Activated CD4-positive, alpha-beta memory T cell treated with anti-CD3 and anti-CD28 coated beads, Interleukin-2, amount 10 ng/mL, durations not matched to agents 7 days and 5 days (primary cell): ENCODE measurements around the gene FSTL4. TPM values are rescaled to one million over a fixed set of nuclear protein-coding genes. Genes with fewer than 3 reads are reported as not detected.

ENCODE experiments used
- CTCF ChIA-PET: fragments of 350-600 bp; sonication (Branson Sonifier 250); formaldehyde crosslinking; loops from one replicate; lab custom pipeline; 2021; ENCODE audit warnings: antibody characterized with exemption, inconsistent platforms; lab: Charles Lee
- POLR2A ChIA-PET: fragments of 350-600 bp; sonication (Branson Sonifier 250); formaldehyde crosslinking; loops from one replicate; lab custom pipeline; 2021; ENCODE audit warnings: antibody characterized with exemption; lab: Charles Lee
- DNase-seq: peaks from one replicate; pipeline ENCODE4 v3.0.0-alpha.2; 2020
- H3K27ac Mint-ChIP-seq: one replicate; pipeline ENCODE4 v1.8.0; 2021; ENCODE audit warnings: mild to moderate bottlenecking, mixed read lengths
- H3K27me3 Mint-ChIP-seq: one replicate; pipeline ENCODE4 v1.8.0; 2021; ENCODE audit warnings: mixed read lengths
- H3K36me3 Mint-ChIP-seq: one replicate; pipeline ENCODE4 v1.8.0; 2021; ENCODE audit warnings: low read depth, mixed read lengths
- H3K4me1 Mint-ChIP-seq: one replicate; pipeline ENCODE4 v1.8.0; 2021; ENCODE audit warnings: mixed read lengths
- H3K4me3 Mint-ChIP-seq: one replicate; pipeline ENCODE4 v1.8.0; 2021; ENCODE audit warnings: mild to moderate bottlenecking, mixed read lengths
- H3K9me3 Mint-ChIP-seq: one replicate; pipeline ENCODE4 v1.8.0; 2021; ENCODE audit warnings: mixed read lengths
- total RNA-seq, 2 experiments: library from RNA; stranded (reverse); gene quantifications; one replicate each; pipeline ENCODE4 v1.2.3, GENCODE V29; 2021

The FSTL4 gene
- total RNA-seq, 2 experiments from 2014 or later: not detected

- Mint-ChIP-seq H3K9me3 (no peaks in the 10 kb centered on the region), H3K27me3 (no peaks in the 10 kb centered on the region), H3K27ac (no peak overlapping the region), H3K4me1 (peaks cover 16% of the 10 kb centered on the region), H3K4me3 (no peak overlapping the region), H3K36me3 (no peaks in the 10 kb centered on the region)
- ChIA-PET POLR2A (no interaction called here), CTCF (no interaction called here)
- DNase-seq: no peak
These were observed 277.3 kb downstream of the FSTL4 start for GRCh38 chr5:133334796-133335639.

DNA sequence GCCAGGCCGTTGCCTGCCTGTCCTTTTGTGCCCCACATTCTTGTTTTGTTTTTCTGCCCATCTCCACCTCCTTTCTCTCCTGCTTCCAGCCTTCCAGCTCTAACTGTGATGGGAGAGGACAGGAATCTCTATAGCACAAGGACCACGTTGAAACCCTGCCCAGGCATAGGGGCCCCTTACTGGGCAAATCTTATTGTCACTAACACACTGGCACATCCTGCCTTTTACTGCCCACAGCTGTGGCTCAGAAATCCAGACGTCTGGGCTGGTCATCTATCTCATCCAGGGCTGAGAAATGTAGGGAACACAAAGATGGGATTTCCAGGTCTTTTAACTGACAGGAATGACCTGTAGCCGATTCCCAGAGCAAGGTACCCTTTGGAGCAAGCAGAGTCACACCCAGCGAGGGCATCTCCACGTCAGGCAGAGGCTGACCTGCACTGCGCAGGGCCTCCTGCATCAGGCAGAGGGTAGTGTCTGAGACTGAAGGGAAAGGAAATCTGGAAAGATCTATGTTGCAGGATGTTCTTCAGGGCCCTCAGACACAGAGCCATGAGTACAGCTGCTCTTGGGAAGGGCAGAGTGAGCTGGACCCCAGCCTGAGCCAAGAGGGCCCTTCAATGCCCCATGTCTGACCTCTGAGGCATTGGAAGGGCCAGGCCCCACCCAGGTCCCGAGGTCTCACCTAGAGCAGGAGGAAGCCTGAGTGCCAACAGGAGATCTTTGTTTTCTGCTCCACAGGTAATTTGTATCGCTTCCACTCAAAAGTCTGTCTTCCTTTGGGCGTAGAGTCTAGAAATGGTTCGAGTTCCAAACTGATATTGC lies 278.8 kb downstream of the FSTL4 start:
- Mint-ChIP-seq H3K27ac (no peak overlapping the region), H3K9me3 (no peaks in the 10 kb centered on the region), H3K4me3 (no peak overlapping the region), H3K27me3 (no peaks in the 10 kb centered on the region), H3K4me1 (peaks cover 16% of the 10 kb centered on the region), H3K36me3 (no peaks in the 10 kb centered on the region)
- ChIA-PET POLR2A (no interaction called here), CTCF (no interaction called here)
- no peak for DNase-seq

- no peak overlapping the region for H3K27ac Mint-ChIP-seq
- H3K9me3 Mint-ChIP-seq: no peaks in the 10 kb centered on the region
- peaks cover 16% of the 10 kb centered on the region for H3K4me1 Mint-ChIP-seq
- no peaks in the 10 kb centered on the region for H3K27me3 Mint-ChIP-seq
- no peaks in the 10 kb centered on the region for H3K36me3 Mint-ChIP-seq
- CTCF ChIA-PET: interaction anchor here (1.2 kb wide), 1 partner anchor 202 kb away, joined by 3 read pairs; no protein-coding TSS in a partner anchor
- no peak for DNase-seq
- H3K4me3 Mint-ChIP-seq: no peak overlapping the region
- POLR2A ChIA-PET: no interaction called here
These were observed 279.8 kb downstream of the FSTL4 start for GRCh38 chr5:133332439-133333024.

DNA sequence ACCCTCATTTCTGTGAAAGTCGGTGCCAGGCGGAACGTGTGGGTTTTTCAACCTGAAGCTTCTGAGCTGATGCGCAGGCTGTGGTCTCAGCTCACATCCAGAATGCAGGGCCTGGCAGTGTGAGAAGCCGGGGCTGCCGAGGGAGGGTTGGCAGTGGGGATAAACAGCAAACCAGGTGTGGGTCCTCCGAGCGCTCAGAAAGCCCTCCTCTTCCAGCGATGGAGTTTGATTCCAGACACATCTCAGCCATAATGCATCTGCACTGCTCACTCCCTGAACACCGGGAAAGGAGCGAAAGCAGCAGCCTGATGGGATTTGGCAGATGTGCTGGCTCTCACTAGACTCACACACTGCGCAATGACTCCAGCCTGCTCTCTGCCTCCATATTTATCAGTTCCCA lies 280.4 kb downstream of the FSTL4 start:
- POLR2A ChIA-PET: no interaction called here
- CTCF ChIA-PET: interaction anchor here (1.2 kb wide), 1 partner anchor 201 kb away, joined by 3 read pairs; no protein-coding TSS in a partner anchor
- H3K9me3 Mint-ChIP-seq: no peaks in the 10 kb centered on the region
- H3K4me1 Mint-ChIP-seq: peaks cover 16% of the 10 kb centered on the region
- no peaks in the 10 kb centered on the region for H3K27me3 Mint-ChIP-seq
- H3K27ac Mint-ChIP-seq: no peak overlapping the region
- no peak for DNase-seq
- H3K4me3 Mint-ChIP-seq: no peak overlapping the region
- no peaks in the 10 kb centered on the region for H3K36me3 Mint-ChIP-seq

GRCh38 chr5:133330956-133331355 lies 281.4 kb downstream of the FSTL4 start:
- Mint-ChIP-seq H3K4me3 (no peak overlapping the region), H3K9me3 (no peaks in the 10 kb centered on the region), H3K4me1 (peaks cover 16% of the 10 kb centered on the region), H3K36me3 (no peaks in the 10 kb centered on the region), H3K27me3 (no peaks in the 10 kb centered on the region), H3K27ac (no peak overlapping the region)
- DNase-seq: no peak
- CTCF ChIA-PET: interaction anchor here (1.2 kb wide), 1 partner anchor 200 kb away, joined by 3 read pairs; no protein-coding TSS in a partner anchor
- POLR2A ChIA-PET: no interaction called here

- Mint-ChIP-seq H3K4me1 (peaks cover 15% of the 10 kb centered on the region), H3K27ac (no peak overlapping the region), H3K27me3 (no peaks in the 10 kb centered on the region), H3K4me3 (no peak overlapping the region), H3K36me3 (no peaks in the 10 kb centered on the region), H3K9me3 (no peaks in the 10 kb centered on the region)
- no peak for DNase-seq
- CTCF ChIA-PET: no interaction called here
- POLR2A ChIA-PET: no interaction called here
These were observed 283.5 kb downstream of the FSTL4 start for GRCh38 chr5:133328800-133329199.

DNA sequence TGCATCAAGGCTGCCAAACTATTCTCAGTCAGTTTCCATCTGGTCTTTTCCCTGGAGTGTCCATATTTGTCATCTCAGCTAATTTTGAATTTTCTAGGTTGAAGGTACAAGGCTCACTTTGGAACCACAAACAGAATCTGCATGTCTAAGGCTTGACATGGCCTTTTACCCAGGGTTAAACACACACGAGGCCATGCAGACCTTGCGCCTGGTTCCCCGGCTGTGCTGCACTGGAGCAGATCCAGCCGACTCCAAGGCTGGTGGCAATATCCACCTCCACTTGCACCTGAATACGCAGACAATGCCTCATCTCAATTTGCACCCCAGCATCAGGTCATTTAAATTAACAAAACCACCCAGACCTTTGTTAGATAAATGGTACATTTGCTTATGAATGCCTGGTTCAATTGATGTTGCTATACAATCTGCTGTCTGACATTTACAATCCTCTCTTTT lies 284.4 kb downstream of the FSTL4 start:
- H3K27ac Mint-ChIP-seq: no peak overlapping the region
- no peaks in the 10 kb centered on the region for H3K27me3 Mint-ChIP-seq
- ChIA-PET POLR2A (no interaction called here), CTCF (no interaction called here)
- no peaks in the 10 kb centered on the region for H3K36me3 Mint-ChIP-seq
- H3K9me3 Mint-ChIP-seq: no peaks in the 10 kb centered on the region
- DNase-seq: no peak
- no peak overlapping the region for H3K4me3 Mint-ChIP-seq
- H3K4me1 Mint-ChIP-seq: peaks cover 12% of the 10 kb centered on the region

GRCh38 chr5:133326361-133326760 lies 286.0 kb downstream of the FSTL4 start:
- H3K27ac Mint-ChIP-seq: no peak overlapping the region
- ChIA-PET POLR2A (no interaction called here), CTCF (no interaction called here)
- H3K36me3 Mint-ChIP-seq: no peaks in the 10 kb centered on the region
- H3K9me3 Mint-ChIP-seq: no peaks in the 10 kb centered on the region
- H3K4me3 Mint-ChIP-seq: no peak overlapping the region
- H3K4me1 Mint-ChIP-seq: peaks cover 7% of the 10 kb centered on the region
- no peaks in the 10 kb centered on the region for H3K27me3 Mint-ChIP-seq
- DNase-seq: no peak

DNA sequence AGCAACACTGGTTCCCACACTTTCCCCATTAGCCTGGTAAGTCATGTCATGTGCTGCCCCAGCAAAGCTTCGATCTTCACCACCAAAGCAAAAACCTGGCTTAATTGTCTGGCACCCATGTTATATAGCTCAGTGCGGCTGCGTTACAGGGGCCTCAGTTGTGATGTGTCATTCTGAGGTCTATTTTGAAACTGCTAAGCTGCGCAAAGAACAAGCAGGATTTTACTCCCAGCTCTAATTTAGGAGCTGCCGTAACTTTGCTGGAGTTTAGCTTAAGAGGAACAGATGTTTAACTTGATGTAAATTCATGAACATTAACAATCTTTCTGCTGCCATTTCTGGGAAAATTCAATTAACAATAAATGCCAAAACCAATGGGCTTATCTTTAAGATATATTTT lies 286.5 kb downstream of the FSTL4 start:
- DNase-seq: no peak
- no peaks in the 10 kb centered on the region for H3K36me3 Mint-ChIP-seq
- peaks cover 9% of the 10 kb centered on the region for H3K4me1 Mint-ChIP-seq
- no peaks in the 10 kb centered on the region for H3K27me3 Mint-ChIP-seq
- CTCF ChIA-PET: no interaction called here
- POLR2A ChIA-PET: no interaction called here
- no peak overlapping the region for H3K4me3 Mint-ChIP-seq
- no peak overlapping the region for H3K27ac Mint-ChIP-seq
- H3K9me3 Mint-ChIP-seq: no peaks in the 10 kb centered on the region

DNA sequence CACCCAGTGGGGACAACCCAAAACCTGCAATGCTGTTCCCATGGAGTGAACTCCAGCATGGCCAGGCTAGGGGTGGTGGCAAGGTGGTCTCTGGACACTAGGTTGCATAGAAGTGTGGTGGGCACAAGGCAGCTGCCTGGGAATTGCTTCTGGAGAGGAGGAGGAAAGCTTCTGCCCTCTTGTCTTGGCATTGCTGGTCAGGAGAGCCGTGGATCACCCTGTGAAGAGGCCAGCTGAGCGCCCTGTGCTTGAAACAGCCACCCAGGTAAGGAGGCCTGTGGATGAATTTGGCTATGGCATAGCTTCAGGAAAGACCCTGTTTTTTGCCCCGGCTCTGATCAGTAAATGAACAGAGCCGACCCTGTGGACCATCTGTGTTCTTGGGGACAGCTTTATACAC lies 287.4 kb downstream of the FSTL4 start:
- no peaks in the 10 kb centered on the region for H3K27me3 Mint-ChIP-seq
- H3K27ac Mint-ChIP-seq: no peak overlapping the region
- no peaks in the 10 kb centered on the region for H3K9me3 Mint-ChIP-seq
- no peak overlapping the region for H3K4me3 Mint-ChIP-seq
- ChIA-PET POLR2A (no interaction called here), CTCF (no interaction called here)
- DNase-seq: no peak
- peaks cover 9% of the 10 kb centered on the region for H3K4me1 Mint-ChIP-seq
- no peaks in the 10 kb centered on the region for H3K36me3 Mint-ChIP-seq

GRCh38 chr5:133323494-133324457 lies 288.6 kb downstream of the FSTL4 start:
- CTCF ChIA-PET: no interaction called here

GRCh38 chr5:133322743-133323142 lies 289.6 kb downstream of the FSTL4 start:
- POLR2A ChIA-PET: no interaction called here

More at GRCh38 chr5:133323494-133324457, 288.6 kb downstream of the FSTL4 start:
- H3K27ac Mint-ChIP-seq: no peak overlapping the region
- H3K4me3 Mint-ChIP-seq: no peak overlapping the region
- POLR2A ChIA-PET: no interaction called here
- H3K9me3 Mint-ChIP-seq: no peaks in the 10 kb centered on the region
- DNase-seq: no peak
- H3K36me3 Mint-ChIP-seq: no peaks in the 10 kb centered on the region
- peaks cover 9% of the 10 kb centered on the region for H3K4me1 Mint-ChIP-seq
- no peaks in the 10 kb centered on the region for H3K27me3 Mint-ChIP-seq

More at GRCh38 chr5:133322743-133323142, 289.6 kb downstream of the FSTL4 start:
- H3K36me3 Mint-ChIP-seq: no peaks in the 10 kb centered on the region
- peaks cover 9% of the 10 kb centered on the region for H3K4me1 Mint-ChIP-seq
- H3K4me3 Mint-ChIP-seq: no peak overlapping the region
- H3K27me3 Mint-ChIP-seq: no peaks in the 10 kb centered on the region
- CTCF ChIA-PET: no interaction called here
- no peaks in the 10 kb centered on the region for H3K9me3 Mint-ChIP-seq
- no peak for DNase-seq
- no peak overlapping the region for H3K27ac Mint-ChIP-seq
